Measurements from ENCODE around the gene STT3B. TPM values are rescaled to one million over a fixed set of nuclear protein-coding genes. Genes with fewer than 3 reads are reported as not detected.

The STT3B gene
- total RNA-seq, 1 donor, result 244 TPM

- H3K4me3 ChIP-seq (ENCODE audit: low read depth, low read length), result no peak overlapping the region
- no peak for TF ChIP-seq CTCF (IDR thresholded peaks at IDR 0.05; ENCODE audit: insufficient read depth, low read depth, low read length)
- no peak for DNase-seq (ENCODE audit: low read depth)
Measured at GRCh38 chr3:31516757-31517156, 16.0 kb upstream of the STT3B start.

- no peak overlapping the region for H3K4me3 ChIP-seq (ENCODE audit: low read depth, low read length)
- TF ChIP-seq CTCF (IDR thresholded peaks at IDR 0.05; ENCODE audit: insufficient read depth, low read depth, low read length), result no peak
- DNase-seq (ENCODE audit: low read depth), result no peak
Measured at GRCh38 chr3:31521468-31521867, 11.3 kb upstream of the STT3B start.

GRCh38 chr3:31522152-31522551 lies 10.6 kb upstream of the STT3B start:
- H3K4me3 ChIP-seq (ENCODE audit: low read depth, low read length), result no peak overlapping the region
- TF ChIP-seq CTCF (IDR thresholded peaks at IDR 0.05; ENCODE audit: insufficient read depth, low read depth, low read length), result no peak
- no peak for DNase-seq (ENCODE audit: low read depth)

GRCh38 chr3:31523543-31523942 lies 9.2 kb upstream of the STT3B start:
- DNase-seq (ENCODE audit: low read depth), result no peak
- TF ChIP-seq CTCF (IDR thresholded peaks at IDR 0.05; ENCODE audit: insufficient read depth, low read depth, low read length), result no peak

GRCh38 chr3:31525532-31525931 lies 7.2 kb upstream of the STT3B start:
- H3K4me3 ChIP-seq (ENCODE audit: low read depth, low read length), result no peak overlapping the region
- TF ChIP-seq CTCF (IDR thresholded peaks at IDR 0.05; ENCODE audit: insufficient read depth, low read depth, low read length), result no peak
- DNase-seq (ENCODE audit: low read depth), result no peak

More at GRCh38 chr3:31523543-31523942, 9.2 kb upstream of the STT3B start:
- H3K4me3 ChIP-seq (ENCODE audit: low read depth, low read length), result no peak overlapping the region

GRCh38 chr3:31529421-31529820 lies 3.3 kb upstream of the STT3B start:
- no peak overlapping the region for H3K4me3 ChIP-seq (ENCODE audit: low read depth, low read length)
- TF ChIP-seq CTCF (IDR thresholded peaks at IDR 0.05; ENCODE audit: insufficient read depth, low read depth, low read length), result no peak
- DNase-seq (ENCODE audit: low read depth), result no peak

All from fibroblast of villous mesenchyme (primary cell).